HG02759 (cell line): ENCODE data around the gene TBC1D22A.

Experiments
- ATAC-seq: cut with Tn5 transposase; IDR thresholded peaks from one replicate; pipeline ENCODE4 v1.9.1; 2021; ENCODE audit warnings: mild to moderate bottlenecking, moderate library complexity; ENCODE audit not compliant: unreplicated experiment

The TBC1D22A gene

DNA sequence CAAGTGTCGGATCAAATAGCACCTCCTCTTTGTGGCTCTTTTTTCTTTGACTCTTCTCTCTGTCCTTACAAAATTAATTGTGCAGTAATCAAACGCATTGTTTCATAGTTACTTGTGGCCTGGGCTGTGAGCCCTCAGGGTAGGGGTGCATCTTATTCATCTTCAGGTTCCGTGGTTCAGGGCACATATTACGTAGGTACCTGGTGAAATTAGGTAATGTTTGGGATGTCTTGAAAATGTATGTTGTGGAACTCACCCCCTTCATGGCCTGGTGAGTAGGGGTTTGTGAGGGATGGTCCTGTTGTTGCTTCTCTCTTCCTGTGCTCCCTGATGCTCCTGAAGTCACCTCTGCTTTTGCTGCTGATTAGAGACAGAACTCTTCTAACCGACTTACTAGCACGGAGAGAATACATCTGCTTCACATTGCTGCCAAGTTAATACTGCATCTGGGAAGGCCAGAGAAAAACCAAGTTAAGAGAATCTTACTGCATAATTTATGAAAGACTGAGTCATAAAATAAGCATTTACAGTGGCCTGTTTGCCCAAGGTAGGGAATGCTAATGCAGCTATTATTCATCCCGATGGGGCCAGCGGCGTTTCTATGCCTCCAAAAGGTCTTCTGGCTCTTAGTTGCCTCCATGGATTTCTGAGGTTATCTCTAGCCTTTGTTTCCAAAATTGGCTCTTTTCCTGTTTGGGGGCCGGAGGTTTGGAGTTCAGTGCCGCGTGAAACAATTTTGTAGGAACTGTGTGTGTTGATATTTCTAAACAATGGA lies 66.9 kb downstream of the TBC1D22A start:
- ATAC-seq, result no peak

DNA sequence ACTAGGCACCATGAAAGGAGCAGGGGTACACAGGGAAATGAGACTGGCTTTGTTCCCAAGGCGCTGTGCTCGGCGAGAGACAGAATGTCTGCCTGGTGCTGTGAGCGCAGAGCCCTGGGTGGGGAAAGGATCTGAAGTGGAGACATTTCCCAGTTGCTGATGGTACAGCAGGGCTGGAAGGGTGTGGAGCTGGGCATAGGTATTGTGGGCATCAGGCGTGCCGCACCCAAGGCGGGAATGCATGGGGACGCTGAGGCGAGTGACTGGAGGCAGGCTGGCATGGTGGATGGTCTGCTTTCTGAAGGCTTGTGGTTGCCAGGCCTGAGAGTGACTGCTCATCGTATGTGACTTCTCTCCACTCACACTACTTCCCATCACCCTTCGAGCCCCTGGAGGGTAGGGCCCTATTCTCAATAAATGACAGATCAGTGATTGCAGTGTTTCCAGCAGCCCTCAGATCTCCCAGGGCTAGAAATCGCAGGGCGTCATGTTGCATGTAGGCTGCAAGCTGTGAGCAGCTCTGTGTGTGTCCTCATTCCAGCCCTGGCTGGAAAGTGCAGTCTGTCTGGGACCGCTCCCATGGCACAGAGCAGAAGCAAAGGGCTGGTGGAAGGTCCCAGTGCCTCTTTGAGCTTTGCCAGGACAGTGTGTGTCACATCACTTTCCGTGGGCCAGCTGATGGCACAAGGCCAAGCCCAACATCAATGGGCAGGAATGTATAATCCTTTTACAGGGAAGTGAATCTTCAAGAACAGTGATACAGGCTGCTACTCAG lies 67.7 kb downstream of the TBC1D22A start:
- ATAC-seq, result no peak

DNA sequence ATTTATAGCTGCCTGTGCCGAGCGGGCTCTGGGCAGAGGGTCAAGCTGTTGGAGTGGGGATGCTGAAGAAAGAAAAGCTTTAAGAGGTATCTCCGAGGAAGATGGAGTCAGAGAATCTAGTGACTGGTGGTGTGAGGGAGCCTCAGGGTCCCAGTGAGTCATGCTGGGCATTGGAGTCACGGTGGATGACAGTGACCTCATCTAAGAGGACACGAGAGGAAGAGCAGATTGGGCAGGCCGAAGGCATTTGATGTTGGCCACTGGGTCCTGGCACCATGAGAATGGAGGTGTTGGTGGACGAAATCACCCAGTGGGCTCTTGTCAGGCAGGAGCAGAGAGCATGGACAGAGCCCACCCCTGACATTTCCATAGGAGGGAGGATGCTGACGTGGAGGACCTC lies 68.4 kb downstream of the TBC1D22A start:
- no peak for ATAC-seq

DNA sequence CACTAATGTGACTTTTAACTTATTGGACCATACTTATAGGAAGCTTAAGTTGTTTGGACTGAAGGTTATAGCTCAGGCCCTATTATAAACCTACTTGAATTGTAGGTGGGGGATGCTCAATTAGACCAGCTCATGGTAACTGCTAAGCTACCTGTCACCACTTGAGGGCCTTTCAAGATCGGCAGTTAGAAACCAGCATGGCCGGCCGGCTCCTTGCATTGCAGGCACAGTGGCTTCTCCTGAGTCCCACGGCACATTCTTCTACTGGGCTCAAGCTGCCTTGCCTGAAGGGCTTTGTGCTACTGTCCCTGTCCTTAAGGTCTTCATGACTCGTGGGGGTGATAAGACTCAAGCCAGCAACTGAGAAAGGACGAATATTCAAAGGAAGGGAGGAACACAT lies 70.8 kb downstream of the TBC1D22A start:
- no peak for ATAC-seq

- ATAC-seq, result no peak
Measured at GRCh38 chr22:46834021-46834737, 71.7 kb downstream of the TBC1D22A start.

- no peak for ATAC-seq
Measured at GRCh38 chr22:46835288-46835687, 72.8 kb downstream of the TBC1D22A start.

DNA sequence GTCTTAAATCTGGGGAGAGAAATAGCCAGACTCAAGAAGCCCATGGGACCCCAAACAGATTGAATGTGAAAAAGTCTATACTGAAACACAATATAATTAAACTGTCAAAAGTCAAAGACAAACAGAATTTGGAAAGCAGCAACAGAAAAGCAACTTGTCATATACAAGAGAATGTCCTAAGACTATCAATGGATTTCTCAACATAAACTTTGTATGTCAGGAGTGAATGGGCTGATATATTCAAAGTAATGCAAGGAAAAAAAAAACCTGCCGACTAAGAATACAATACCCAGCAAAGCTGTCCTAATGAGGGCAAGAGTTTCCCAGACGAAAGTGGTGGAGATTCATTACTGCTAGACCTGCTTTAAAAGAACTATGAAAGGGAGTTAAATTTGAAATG lies 73.2 kb downstream of the TBC1D22A start:
- ATAC-seq, result no peak

DNA sequence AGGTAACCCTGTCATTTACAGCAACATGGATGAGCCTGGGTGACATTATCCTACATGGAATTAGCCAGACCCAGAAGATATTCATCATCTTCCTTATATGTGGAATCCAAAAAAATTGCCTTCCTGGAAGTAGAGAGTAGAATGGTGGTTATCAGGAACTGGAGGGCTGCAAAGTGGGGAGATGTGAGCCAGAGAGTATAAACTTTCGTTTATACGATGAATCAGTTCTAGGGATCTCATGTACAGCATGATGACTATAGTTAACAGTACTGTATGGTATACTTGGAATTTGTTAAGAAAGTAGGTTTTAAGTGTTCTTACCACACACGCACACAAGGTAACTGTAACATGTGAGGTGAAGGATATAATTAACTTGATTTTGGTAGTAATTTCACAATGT lies 79.1 kb downstream of the TBC1D22A start:
- no peak for ATAC-seq

DNA sequence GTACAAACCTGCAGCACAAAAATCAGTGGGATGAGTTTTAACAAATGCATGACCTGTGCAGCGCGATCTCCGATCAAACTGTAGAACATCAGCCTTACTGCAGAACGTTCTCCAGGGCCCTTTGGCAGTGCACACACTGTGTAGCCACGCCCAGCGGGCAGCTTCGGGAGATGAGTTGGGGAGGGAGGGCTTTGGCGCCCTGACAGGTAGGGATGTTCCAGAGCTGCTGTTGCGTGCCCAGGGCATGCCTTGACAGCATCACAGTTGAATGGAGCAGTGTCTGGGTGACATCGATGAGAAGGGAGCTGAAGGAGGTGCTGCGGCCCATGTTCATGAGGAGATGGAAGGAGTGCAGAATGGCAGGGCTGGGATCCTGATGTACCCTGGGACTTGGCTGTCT lies 80.2 kb downstream of the TBC1D22A start:
- no peak for ATAC-seq

GRCh38 chr22:46843821-46844255 lies 81.4 kb downstream of the TBC1D22A start:
- no peak for ATAC-seq

DNA sequence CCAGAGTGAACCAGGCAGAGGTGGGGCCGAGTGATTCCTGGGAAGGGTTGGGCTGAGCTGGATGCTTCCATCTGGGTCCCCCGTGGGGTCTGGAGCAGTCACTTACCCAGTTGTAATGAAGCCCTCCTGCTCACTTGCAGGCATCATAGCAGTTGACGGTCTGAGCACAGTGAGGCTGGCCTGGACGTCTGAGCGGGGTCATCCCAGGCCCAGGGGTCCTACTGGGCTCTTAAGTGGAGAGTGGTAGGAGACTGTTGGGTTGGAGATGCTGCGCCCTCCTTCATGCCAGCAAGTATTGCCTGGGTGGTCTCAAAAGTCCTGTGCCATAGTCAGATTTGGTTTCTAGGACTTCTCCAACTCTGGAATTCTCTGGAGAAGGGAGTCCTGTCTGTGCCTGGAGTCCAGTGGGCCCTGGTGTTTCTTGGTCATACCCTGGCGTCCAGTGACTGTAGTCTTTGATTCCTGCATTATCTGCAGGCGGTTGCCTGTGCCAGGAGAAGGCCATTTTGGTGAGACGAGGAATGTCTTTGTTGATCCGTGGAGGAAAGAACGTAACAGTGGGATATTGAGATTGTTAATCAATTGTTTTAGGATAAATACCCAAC lies 82.3 kb downstream of the TBC1D22A start:
- no peak for ATAC-seq

DNA sequence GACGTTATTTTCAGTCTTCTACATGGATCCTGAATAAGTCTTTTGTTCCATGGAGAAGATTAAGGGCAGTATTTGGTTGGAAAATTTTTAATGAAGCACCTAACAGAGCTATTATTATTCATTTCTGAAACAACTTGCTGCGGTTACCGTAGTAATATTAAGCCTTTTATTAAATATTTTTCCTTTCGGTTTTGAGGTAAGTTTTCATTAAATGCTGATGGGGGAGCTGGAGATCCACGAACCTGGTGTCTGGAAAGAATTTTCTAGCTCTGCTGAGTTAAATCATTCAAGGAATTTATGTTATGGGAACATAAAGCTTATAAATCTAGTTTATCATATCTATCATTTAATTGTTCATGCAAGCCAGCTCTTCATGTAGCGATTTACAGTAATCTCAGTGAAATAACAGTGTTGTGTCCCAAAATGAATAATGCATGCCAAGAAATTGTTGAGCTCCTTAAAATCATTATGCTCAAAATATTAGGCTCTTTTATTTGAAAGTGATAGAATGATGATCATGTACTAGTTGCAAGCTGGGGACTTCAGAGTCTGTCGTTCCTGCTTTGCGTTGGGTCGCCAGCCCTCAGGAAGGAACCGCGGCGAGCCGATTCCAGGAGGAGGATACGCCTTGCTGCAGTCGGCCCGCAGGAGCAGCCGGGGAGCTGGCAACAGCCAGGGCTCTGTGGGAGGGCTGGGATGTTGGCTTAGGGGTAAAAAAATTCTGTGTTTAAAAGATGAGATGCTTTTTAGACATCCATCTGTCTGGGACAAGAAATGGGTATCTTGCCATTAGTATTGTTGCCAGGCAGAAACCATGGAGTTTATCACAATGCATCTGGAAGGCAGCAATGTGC lies 83.1 kb downstream of the TBC1D22A start:
- no peak for ATAC-seq

- no peak for ATAC-seq
Measured at GRCh38 chr22:46846150-46846831, 83.8 kb downstream of the TBC1D22A start.

DNA sequence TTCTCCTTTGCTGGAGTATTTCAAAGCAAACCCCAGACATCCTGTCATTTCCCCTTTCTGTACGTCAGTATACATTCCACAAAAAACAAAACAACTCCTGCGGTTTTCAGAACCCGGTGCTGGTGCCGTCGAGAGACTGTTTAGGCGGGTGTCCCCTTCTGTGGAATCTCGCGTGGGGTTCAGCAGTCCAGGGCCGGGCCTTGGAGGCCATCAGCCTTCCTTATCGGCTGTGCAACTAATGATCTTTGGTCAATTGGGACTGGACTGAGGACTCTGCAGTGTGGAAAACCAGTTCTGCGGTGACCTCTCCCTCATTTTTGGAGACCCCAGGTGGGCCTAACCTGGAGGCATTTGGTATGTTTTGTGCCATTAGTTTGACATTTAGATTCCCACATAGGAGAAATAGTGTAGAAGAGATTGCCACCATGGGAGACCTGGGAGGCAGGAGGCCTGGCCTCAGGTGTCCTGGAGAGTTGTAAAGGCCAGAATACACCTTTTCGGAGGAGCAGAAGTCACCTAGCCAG lies 84.4 kb downstream of the TBC1D22A start:
- no peak for ATAC-seq

DNA sequence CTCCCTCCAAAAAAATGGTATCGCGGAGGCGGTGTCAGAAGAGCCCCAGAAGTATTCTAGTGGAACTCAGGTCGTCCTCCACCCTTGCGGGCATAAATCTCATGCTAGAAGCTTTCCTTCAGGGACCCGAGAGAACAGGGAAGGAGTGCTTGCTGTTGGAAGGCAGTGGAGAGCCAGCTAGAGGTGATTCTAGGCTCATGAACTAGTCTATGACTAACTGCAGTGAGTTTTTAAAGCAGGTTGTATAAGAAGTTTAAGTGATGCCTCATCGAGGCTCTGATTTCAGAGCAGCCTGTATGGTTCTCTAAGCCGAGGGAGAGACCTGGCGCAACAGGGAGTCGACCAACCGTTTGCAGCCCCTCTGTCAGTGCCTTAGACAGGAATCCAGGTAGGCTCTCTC lies 85.7 kb downstream of the TBC1D22A start:
- ATAC-seq, result no peak

DNA sequence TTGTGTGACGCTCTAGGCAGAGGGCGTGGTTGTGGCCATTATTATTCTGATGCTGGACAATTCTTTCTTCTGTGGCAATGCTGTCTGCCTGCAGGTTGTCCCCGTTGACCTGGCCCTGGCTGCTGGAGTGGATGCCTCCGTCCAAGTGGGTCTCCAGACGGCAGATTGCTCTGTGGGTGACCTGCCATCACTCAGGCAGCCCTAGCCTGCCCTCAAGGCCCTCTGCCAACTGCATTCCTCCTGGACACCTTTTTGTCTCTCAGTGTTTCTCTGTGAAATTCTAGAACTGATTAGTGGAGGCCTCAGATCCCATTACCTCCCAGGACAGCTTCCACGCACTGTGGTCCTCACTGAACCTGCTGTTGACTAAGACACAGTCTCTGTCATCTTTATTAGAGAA lies 86.7 kb downstream of the TBC1D22A start:
- ATAC-seq, result no peak

DNA sequence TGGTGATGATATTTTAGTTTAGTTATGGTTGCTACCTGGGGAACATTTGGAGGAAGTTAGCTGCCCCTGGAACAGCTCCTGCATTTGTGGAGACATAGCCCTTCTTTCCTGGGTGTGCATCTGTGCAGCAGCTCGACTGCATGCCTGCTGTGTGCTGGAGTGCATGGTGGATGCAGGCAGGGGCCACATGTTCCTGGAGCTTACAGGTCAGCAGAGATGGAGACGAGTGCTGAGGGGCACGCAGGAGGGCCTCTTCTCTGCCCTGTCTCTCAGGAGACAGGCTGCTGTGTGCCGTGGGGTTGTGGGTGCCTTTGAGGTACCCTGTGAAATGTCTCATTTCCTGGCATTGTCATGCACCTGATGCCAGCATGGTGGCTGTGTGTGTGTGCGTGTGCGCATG lies 87.5 kb downstream of the TBC1D22A start:
- ATAC-seq, result no peak

GRCh38 chr22:46851311-46851710 lies 88.9 kb downstream of the TBC1D22A start:
- ATAC-seq, result no peak

DNA sequence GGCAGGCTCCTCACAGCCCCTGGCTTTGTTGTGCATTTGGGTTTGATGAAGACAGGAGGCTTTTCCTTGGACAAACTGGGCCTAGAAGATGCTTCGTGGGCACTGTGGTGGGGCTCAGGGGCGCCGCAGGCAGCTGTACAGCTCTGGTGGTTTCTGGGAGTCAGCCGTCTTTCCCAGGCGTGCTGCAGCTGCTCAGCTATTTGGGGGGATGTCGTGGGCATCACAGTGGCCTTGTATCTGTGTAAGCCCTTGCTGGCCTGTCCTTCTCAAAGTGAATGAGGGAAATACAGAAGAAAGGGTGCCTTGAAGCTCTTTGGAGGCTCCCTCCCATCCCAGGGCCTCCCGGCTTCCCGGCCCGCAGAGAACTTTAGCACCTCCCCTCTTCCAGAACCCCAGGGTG lies 89.5 kb downstream of the TBC1D22A start:
- no peak for ATAC-seq

DNA sequence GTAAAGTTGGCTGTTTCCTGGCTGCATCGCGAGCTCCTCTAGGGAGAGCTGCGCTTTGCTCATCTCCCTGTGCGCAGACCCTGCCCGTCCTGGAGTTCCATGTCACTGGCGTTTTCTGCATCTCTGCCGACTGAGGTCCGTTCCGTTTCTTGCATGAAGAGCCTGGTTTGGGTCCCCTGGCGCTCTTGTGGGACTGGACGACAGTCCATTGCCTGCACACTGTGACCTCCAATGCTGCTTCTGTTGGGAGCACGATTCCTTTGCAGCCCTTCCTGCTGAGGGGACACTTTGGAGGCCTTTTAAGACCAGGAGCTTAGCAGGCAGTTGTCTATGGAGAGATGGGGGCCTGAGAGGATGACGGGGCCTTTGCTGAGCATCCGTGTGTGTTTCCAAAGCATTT lies 90.3 kb downstream of the TBC1D22A start:
- no peak for ATAC-seq
